Muscle of leg (tissue), 11 donors: ENCODE data around the gene HOXB7. TPM values are rescaled to one million over a fixed set of nuclear protein-coding genes. Genes with fewer than 3 reads are reported as not detected.

ENCODE experiments used
- DNase-seq: peaks from one replicate; pipeline ENCODE4 v3.0.0; 2013
- H3K27ac ChIP-seq: one replicate; pipeline ENCODE4 v1.5.1; 2013; ENCODE audit warnings: mild to moderate bottlenecking, low read length, control low read depth
- H3K27me3 ChIP-seq: one replicate; pipeline ENCODE4 v1.6.1; 2013; ENCODE audit warnings: low read length; ENCODE audit not compliant: control insufficient read depth, insufficient read depth
- H3K36me3 ChIP-seq: one replicate; pipeline ENCODE4 v1.6.1; 2013; ENCODE audit warnings: low read length; ENCODE audit not compliant: control insufficient read depth, insufficient read depth
- H3K4me1 ChIP-seq: one replicate; pipeline ENCODE4 v1.6.1; 2013; ENCODE audit warnings: low read length; ENCODE audit not compliant: control insufficient read depth, insufficient read depth
- H3K4me3 ChIP-seq: one replicate; pipeline ENCODE4 v1.5.1; 2013; ENCODE audit warnings: low read length, control low read depth
- H3K9me3 ChIP-seq: replicated peaks from 2 replicates; pipeline ENCODE4 v1.6.1; 2013; ENCODE audit warnings: low read depth, low read length; ENCODE audit not compliant: control insufficient read depth
- WGBS: methylation state at CpG from one replicate; pipeline ENCODE4 v1.1.5; 2013; ENCODE audit warnings: missing lambda C conversion rate; ENCODE audit not compliant: insufficient coverage; 5-methylcytosine and 5-hydroxymethylcytosine counted together
- polyA plus RNA-seq, 8 donors: library from polyadenylated mRNA; unstranded; fragments of 120-200 nt; gene quantifications; one replicate each; pipeline versions ENCODE4 v1.2.1 to v1.2.3, GENCODE V29; 2013; ENCODE audit warnings: inconsistent platforms in 1 of 8, low replicate concordance in 1 of 8; ENCODE audit not compliant: insufficient read length in 8 of 8, insufficient read depth in 1 of 8
- total RNA-seq: library from RNA; stranded (reverse); fragments of 120-200 nt; gene quantifications from one replicate; pipeline ENCODE4 v1.2.4, GENCODE V29; 2013

The HOXB7 gene
- total and polyA plus RNA-seq, 9 donors: 2.3 to 4.7 (median 3.7) TPM

GRCh38 chr17:48644159-48644558, 33.3 kb upstream of the HOXB7 start:
- H3K4me1 ChIP-seq: peaks cover 8% of the 10 kb centered on the region
- no peak overlapping the region for H3K4me3 ChIP-seq
- H3K36me3 ChIP-seq: no peaks in the 10 kb centered on the region
- no peaks in the 10 kb centered on the region for H3K9me3 ChIP-seq
- H3K27me3 ChIP-seq: peaks cover 97% of the 10 kb centered on the region
- WGBS: no CpG with 5 or more reads among the region's 1 CpG
- DNase-seq: no peak
- no peak overlapping the region for H3K27ac ChIP-seq

- Histone ChIP-seq H3K4me3 (no peak overlapping the region), H3K4me1 (peaks cover 8% of the 10 kb centered on the region), H3K27ac (no peak overlapping the region), H3K27me3 (peaks cover 97% of the 10 kb centered on the region), H3K36me3 (no peaks in the 10 kb centered on the region), H3K9me3 (no peaks in the 10 kb centered on the region)
- DNase-seq: no peak
Measured at GRCh38 chr17:48643697-48644012, 32.8 kb upstream of the HOXB7 start.

GRCh38 chr17:48642843-48643696, 32.3 kb upstream of the HOXB7 start:
- no peak for DNase-seq
- H3K27me3 ChIP-seq: peaks cover 94% of the 10 kb centered on the region
- H3K4me3 ChIP-seq: no peak overlapping the region
- no peak overlapping the region for H3K27ac ChIP-seq
- WGBS: 14% methylated on average over 7 of the region's 23 CpGs
- H3K36me3 ChIP-seq: no peaks in the 10 kb centered on the region
- no peaks in the 10 kb centered on the region for H3K9me3 ChIP-seq
- peaks cover 8% of the 10 kb centered on the region for H3K4me1 ChIP-seq

GRCh38 chr17:48642059-48642842, 31.4 kb upstream of the HOXB7 start:
- 4% methylated on average over 49 of the region's 58 CpGs for WGBS
- Histone ChIP-seq H3K9me3 (no peaks in the 10 kb centered on the region), H3K4me1 (peaks cover 5% of the 10 kb centered on the region), H3K27ac (no peak overlapping the region), H3K4me3 (no peak overlapping the region), H3K27me3 (peaks cover 95% of the 10 kb centered on the region), H3K36me3 (no peaks in the 10 kb centered on the region)
- no peak for DNase-seq

- Histone ChIP-seq H3K27me3 (peaks cover 95% of the 10 kb centered on the region), H3K9me3 (no peaks in the 10 kb centered on the region), H3K4me1 (peaks cover 3% of the 10 kb centered on the region), H3K4me3 (no peak overlapping the region), H3K27ac (no peak overlapping the region), H3K36me3 (no peaks in the 10 kb centered on the region)
- no peak for DNase-seq
- WGBS: 9% methylated on average over 19 of the region's 29 CpGs
Measured at GRCh38 chr17:48641541-48642058, 30.8 kb upstream of the HOXB7 start.

- H3K4me3 ChIP-seq: no peak overlapping the region
- no peaks in the 10 kb centered on the region for H3K36me3 ChIP-seq
- H3K4me1 ChIP-seq: no peaks in the 10 kb centered on the region
- no CpG with 5 or more reads among the region's 1 CpG for WGBS
- no peak overlapping the region for H3K27ac ChIP-seq
- peaks cover 95% of the 10 kb centered on the region for H3K27me3 ChIP-seq
- DNase-seq: no peak
- H3K9me3 ChIP-seq: no peaks in the 10 kb centered on the region
Measured at GRCh38 chr17:48640858-48641180, 30.0 kb upstream of the HOXB7 start.

- Histone ChIP-seq H3K27me3 (peaks cover 95% of the 10 kb centered on the region), H3K27ac (no peak overlapping the region), H3K4me3 (no peak overlapping the region), H3K4me1 (no peaks in the 10 kb centered on the region), H3K36me3 (no peaks in the 10 kb centered on the region), H3K9me3 (no peaks in the 10 kb centered on the region)
- 18% methylated on average over 2 of the region's 6 CpGs for whole genome bisulfite sequencing
- DNase-seq: no peak
Measured at GRCh38 chr17:48639982-48640857, 29.4 kb upstream of the HOXB7 start.

GRCh38 chr17:48639136-48639535, 28.3 kb upstream of the HOXB7 start:
- DNase-seq: no peak
- 33% methylated on average over 3 of the region's 5 CpGs for WGBS
- peaks cover 95% of the 10 kb centered on the region for H3K27me3 ChIP-seq
- no peaks in the 10 kb centered on the region for H3K36me3 ChIP-seq
- no peaks in the 10 kb centered on the region for H3K4me1 ChIP-seq
- no peak overlapping the region for H3K27ac ChIP-seq
- no peak overlapping the region for H3K4me3 ChIP-seq
- H3K9me3 ChIP-seq: no peaks in the 10 kb centered on the region

- Histone ChIP-seq H3K4me3 (no peak overlapping the region), H3K27ac (no peak overlapping the region), H3K9me3 (no peaks in the 10 kb centered on the region), H3K36me3 (no peaks in the 10 kb centered on the region), H3K27me3 (peaks cover 96% of the 10 kb centered on the region), H3K4me1 (peaks cover 5% of the 10 kb centered on the region)
- 36% methylated on average over 7 of the region's 18 CpGs for whole genome bisulfite sequencing
- DNase-seq: no peak
Measured at GRCh38 chr17:48637323-48638260, 26.8 kb upstream of the HOXB7 start.
